Colonic mucosa (tissue), 4 donors: ENCODE measurements around the gene PIK3C3. TPM values are rescaled to one million over a fixed set of nuclear protein-coding genes. Genes with fewer than 3 reads are reported as not detected.

Experiments
- DNase-seq: peaks from one replicate; pipeline ENCODE4 v3.0.0-alpha.2; 2020
- H3K27ac ChIP-seq: fragments of 200-600 bp; one replicate; pipeline ENCODE4 v1.8.0; 2021
- H3K27me3 ChIP-seq: fragments of 200-600 bp; one replicate; pipeline ENCODE4 v1.8.0; 2021
- H3K36me3 ChIP-seq: fragments of 200-600 bp; one replicate; pipeline ENCODE4 v1.8.0; 2021
- H3K4me1 ChIP-seq: fragments of 200-600 bp; one replicate; pipeline ENCODE4 v1.8.0; 2021; ENCODE audit warnings: mild to moderate bottlenecking
- H3K4me3 ChIP-seq: fragments of 200-600 bp; one replicate; pipeline ENCODE4 v1.8.0; 2021
- H3K9ac ChIP-seq, 2 donors: one replicate each; pipeline ENCODE4 v1.7.0; 2013; ENCODE audit warnings: control low read depth in 2 of 2, low read depth in 2 of 2, low read length in 2 of 2
- H3K9me3 ChIP-seq: fragments of 200-600 bp; one replicate; pipeline ENCODE4 v1.8.0; 2021
- CTCF ChIP-seq: fragments of 200-600 bp; IDR thresholded peaks from one replicate; pipeline ENCODE4 v1.8.0; 2022; ENCODE audit warnings: antibody characterized with exemption, mild to moderate bottlenecking
- intact Hi-C: fragments of 100-400 bp; cut with DNase I; formaldehyde crosslinking; loops from one replicate; pipeline ENCODE4 v1.14.1; 2022
- total RNA-seq, 2 donors: library from RNA; stranded (reverse); fragmentation: NEBNext Ultra II Directional in 1 of 2; extraction: Animal tissue kit (Norgen Biotek cat#: 25700) in 1 of 2; gene quantifications; one replicate each; pipeline ENCODE4 v1.2.1, GENCODE V29; 2021
- donor health status: healthy.
- donor health status: DM: no; HTN: no; CAD: no.
- donor health status: DM: no; HTN: no; CAD: no.

The PIK3C3 gene
- total RNA-seq, 2 donors from 2014 or later, result 32.0 to 40.3 TPM

- no peaks in the 10 kb centered on the region for H3K27me3 ChIP-seq
- intact Hi-C loops, result no loop called here
- no peaks in the 10 kb centered on the region for H3K36me3 ChIP-seq
- TF ChIP-seq CTCF, result no peak
- no peak overlapping the region for H3K9ac ChIP-seq
- H3K27ac ChIP-seq, result no peak overlapping the region
- no peaks in the 10 kb centered on the region for H3K4me1 ChIP-seq
- DNase-seq, result no peak
- H3K9me3 ChIP-seq, result no peaks in the 10 kb centered on the region
- no peak overlapping the region for H3K4me3 ChIP-seq
These were observed 75.7 kb downstream of the PIK3C3 start for GRCh38 chr18:42030586-42031182.

GRCh38 chr18:42032447-42032846, 77.4 kb downstream of the PIK3C3 start:
- H3K27me3 ChIP-seq, result no peaks in the 10 kb centered on the region
- H3K27ac ChIP-seq, result no peak overlapping the region
- no peaks in the 10 kb centered on the region for H3K36me3 ChIP-seq
- TF ChIP-seq CTCF, result no peak
- no peak for DNase-seq
- intact Hi-C loops, result no loop called here
- H3K9ac ChIP-seq, result no peak overlapping the region
- H3K4me3 ChIP-seq, result no peak overlapping the region
- no peaks in the 10 kb centered on the region for H3K4me1 ChIP-seq
- no peaks in the 10 kb centered on the region for H3K9me3 ChIP-seq

- no peak overlapping the region for H3K9ac ChIP-seq
- no peak for DNase-seq
- no peak for TF ChIP-seq CTCF
- H3K9me3 ChIP-seq, result no peaks in the 10 kb centered on the region
- no peak overlapping the region for H3K27ac ChIP-seq
- no peak overlapping the region for H3K4me3 ChIP-seq
- no peaks in the 10 kb centered on the region for H3K27me3 ChIP-seq
- H3K36me3 ChIP-seq, result no peaks in the 10 kb centered on the region
- no peaks in the 10 kb centered on the region for H3K4me1 ChIP-seq
- intact Hi-C loops, result no loop called here
These were observed 78.2 kb downstream of the PIK3C3 start for GRCh38 chr18:42033137-42033810.

- Histone ChIP-seq H3K9me3 (no peaks in the 10 kb centered on the region), H3K36me3 (peaks cover 12% of the 10 kb centered on the region), H3K27ac (no peak overlapping the region), H3K9ac (no peak overlapping the region), H3K4me1 (no peaks in the 10 kb centered on the region), H3K27me3 (no peaks in the 10 kb centered on the region), H3K4me3 (no peak overlapping the region)
- TF ChIP-seq CTCF, result no peak
- no peak for DNase-seq
- intact Hi-C loops, result no loop called here
These were observed 83.9 kb downstream of the PIK3C3 start for GRCh38 chr18:42038936-42039335.

GRCh38 chr18:42039396-42039795, 84.4 kb downstream of the PIK3C3 start:
- no peaks in the 10 kb centered on the region for H3K4me1 ChIP-seq
- TF ChIP-seq CTCF, result no peak
- no peak overlapping the region for H3K4me3 ChIP-seq
- no peaks in the 10 kb centered on the region for H3K27me3 ChIP-seq
- H3K36me3 ChIP-seq, result peaks cover 12% of the 10 kb centered on the region
- no peak overlapping the region for H3K9ac ChIP-seq
- DNase-seq, result no peak
- no peaks in the 10 kb centered on the region for H3K9me3 ChIP-seq
- intact Hi-C loops, result no loop called here
- H3K27ac ChIP-seq, result no peak overlapping the region
